ENCODE results near the gene UBXN4.
"Not testable (repeated sequence)": the region's sequence is repeated elsewhere in the genome, so short reads cannot be mapped to it uniquely, and the experiment has no call there.

UBXN4 gene

GRCh38 chr2:135762530-135762929, 20.9 kb downstream of the UBXN4 start:
- DNase-seq (ENCODE audit: low read depth), result no peak

DNA sequence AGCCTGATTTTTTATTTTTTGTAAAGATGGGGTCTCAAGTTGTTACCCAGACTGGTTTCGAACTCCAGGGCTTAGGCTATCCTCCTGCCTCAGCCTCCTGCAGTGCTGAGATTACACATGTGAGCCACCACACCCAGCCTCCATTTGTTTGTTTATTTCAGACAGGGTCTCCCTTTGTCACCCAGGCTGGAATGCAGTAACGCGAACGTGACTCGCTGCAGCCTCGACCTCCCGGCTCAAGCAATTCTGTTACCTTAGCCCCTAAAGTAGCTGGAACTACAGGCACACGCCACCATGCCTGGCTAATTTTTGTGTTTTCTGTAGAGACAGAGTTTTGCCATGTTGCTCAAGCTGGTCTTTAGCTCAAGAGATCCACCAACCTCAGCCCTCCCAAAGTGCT, 27.2 kb downstream of the UBXN4 start:
- no peak for DNase-seq (ENCODE audit: low read depth)

GRCh38 chr2:135773319-135773718, 31.7 kb downstream of the UBXN4 start:
- DNase-seq (ENCODE audit: low read depth), result no peak

- DNase-seq (ENCODE audit: low read depth), result no peak
These were observed 32.3 kb downstream of the UBXN4 start for GRCh38 chr2:135773917-135774316.

DNA sequence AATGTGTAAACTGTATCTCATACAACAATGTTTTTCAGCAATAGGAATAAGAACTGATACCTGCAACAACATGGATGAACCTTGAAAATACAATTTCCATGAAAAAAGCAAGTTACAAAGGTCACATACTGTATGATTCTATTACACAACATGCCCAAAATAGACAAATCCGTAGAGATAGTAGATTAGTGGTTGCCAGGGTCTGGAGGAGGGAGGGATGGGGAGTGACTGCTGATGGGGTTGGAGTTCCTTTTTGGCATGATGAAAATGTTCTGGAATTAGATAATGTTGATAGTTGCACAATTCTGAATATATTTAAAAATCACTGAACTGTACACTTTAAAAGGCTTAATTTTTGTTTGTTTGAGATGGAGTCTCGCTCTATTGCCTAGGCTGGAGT, 33.8 kb downstream of the UBXN4 start:
- no peak for DNase-seq (ENCODE audit: low read depth)

DNA sequence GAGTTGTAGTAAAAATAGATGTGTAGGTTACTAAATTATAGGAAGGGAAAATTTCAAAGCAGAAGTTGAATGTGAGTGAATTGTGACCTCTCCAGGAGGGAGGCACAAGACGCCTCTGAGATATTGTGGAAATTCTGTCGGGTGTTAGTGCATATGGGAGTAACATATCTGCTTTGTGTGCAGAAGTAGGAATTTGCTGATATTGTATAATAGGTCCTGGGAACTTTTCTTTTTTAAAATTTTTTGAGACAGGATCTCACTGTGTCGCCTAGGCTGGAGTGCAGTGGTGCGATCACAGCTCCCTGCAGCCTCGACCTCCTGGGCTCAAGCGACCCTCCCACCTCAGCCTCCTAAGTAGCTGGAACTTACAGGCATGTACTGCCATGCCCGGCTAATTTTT, 34.7 kb downstream of the UBXN4 start:
- DNase-seq (ENCODE audit: low read depth), result no peak

DNA sequence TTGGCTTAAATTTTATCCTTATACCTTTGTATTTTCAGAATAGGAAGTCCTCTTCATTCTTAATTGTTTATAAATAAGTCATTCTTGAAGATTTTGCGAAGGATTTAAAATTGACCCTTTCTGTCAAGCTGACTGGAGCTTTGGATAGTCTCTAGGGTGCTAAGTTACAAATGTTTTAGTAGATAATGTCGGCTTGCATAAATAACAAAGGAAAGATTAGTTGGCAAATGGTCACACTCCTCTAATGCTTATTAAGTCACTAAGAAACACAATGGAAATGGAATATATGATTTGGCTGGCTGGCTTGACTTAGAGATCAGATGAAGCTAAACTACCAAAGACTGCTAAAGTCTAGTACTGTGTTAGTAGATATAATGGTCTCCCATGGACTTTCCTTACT, 40.6 kb downstream of the UBXN4 start:
- no peak for DNase-seq (ENCODE audit: low read depth)

DNA sequence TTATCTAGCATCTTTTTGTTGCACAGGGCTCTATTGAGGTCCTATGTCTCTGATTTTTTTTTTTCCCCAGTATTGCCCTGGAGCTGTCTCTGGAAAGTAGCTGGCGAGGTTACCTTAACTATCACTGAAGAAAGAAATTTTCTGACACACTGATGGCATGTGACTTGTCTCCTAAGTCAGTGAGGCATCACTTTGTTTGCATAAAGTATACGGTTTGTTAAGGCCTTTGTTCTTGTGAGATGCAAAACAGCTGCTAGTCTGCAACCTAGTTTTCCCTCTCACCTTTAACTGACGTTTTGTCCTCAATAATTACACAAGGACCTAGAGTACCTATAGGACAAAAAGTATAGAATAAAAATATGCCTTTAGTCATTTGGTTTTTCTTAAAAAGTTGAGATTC, 41.8 kb downstream of the UBXN4 start:
- DNase-seq (ENCODE audit: low read depth), result no peak

DNA sequence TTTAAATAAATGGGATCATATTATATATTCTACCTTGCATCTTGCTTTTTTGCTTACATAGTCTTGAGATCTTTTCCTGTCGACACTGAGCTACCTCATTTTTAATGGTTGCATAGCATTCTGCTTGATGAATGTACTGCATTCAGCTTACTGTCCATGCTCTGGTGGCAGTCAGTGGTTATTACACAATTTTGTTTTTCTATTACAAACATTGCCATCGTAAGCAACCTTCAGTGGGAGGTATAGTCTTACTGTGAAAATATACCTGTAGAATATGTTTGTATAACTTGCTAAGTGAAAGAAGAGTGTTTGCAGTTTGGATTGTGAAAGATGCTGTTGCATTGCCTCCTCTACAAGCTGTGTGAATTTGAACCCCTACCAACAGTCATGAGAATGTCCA, 43.4 kb downstream of the UBXN4 start:
- no peak for DNase-seq (ENCODE audit: low read depth)

DNA sequence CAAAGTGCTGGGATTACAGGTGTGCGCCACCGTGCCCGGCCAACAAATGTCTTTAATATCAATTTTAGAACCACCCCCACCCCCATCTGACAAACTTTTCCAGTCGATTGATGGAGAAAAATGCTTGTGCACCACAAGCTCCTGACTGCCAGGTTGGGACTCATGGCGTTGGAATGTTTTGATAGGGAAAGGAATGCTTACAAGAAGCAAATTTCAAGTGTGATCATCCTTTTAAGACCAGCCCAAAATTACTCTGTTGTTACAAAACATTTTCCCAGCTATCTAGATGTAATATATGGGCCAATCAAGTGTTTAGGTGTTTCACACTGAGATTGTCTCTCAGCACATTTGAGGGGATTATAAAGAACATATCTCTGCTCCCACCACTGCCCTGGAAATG, 45.2 kb downstream of the UBXN4 start:
- DNase-seq (ENCODE audit: low read depth), result no peak

DNA sequence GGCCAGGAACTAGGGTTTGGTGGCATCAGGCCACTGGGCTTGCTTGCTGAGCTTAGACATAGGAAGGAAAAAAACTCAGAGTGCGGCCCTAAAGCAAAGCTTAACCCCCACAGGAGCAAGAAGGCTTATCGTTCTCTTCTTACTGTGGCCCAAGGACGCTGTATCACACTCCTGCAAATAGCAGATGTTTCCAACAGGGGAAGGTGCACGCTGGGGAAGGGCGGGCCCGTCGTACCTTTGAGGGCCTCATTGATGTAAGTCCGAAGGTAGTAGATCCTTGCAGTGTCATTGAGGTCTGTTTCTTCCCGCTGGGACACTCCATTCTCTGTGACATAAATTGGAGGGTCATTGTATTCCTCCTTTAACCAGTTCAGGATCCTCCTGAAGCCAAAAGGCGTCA, 48.8 kb downstream of the UBXN4 start:
- DNase-seq (ENCODE audit: low read depth), result no peak

DNA sequence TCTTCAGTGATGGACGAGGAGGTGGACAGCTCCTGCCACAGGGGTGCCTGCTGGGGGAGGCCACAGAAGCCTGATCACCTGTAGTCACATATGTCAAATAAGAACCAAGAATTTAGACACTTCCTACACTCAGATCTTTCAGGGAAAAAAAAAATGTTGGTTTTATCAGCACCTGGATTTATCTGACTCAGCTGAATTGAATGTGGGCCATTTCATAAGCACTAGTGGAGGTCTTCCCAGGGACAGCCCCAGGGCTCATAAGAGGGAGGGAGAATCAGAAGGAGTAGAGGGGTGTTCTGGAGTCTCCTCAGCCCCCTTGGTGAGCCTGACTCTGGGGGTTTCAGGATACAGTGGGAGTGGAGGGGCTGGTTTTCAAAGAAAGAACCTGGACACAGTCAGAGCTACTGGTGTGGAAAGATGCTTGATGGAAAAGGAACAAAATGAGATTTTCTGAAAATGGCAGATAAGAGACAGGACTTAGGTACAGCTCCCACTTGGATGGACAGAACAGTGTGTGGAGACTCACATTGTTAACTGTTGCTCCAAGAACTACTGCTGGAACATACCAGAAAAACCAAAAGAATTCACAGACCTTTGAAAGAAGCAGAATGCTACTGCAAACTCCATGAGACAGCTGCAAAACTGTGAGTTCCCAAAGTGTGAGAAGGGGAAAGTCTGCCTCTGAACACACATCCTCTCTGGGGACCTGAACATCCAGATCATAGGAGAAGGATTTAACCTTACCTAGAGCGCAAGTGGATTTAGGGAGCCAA, 49.9 kb downstream of the UBXN4 start:
- DNase-seq (ENCODE audit: low read depth), result no peak

GRCh38 chr2:135792401-135793150, 50.9 kb downstream of the UBXN4 start:
- DNase-seq (ENCODE audit: low read depth), result no peak

GRCh38 chr2:135795641-135796040, 54.0 kb downstream of the UBXN4 start:
- not testable (repeated sequence) for DNase-seq (ENCODE audit: low read depth)

DNA sequence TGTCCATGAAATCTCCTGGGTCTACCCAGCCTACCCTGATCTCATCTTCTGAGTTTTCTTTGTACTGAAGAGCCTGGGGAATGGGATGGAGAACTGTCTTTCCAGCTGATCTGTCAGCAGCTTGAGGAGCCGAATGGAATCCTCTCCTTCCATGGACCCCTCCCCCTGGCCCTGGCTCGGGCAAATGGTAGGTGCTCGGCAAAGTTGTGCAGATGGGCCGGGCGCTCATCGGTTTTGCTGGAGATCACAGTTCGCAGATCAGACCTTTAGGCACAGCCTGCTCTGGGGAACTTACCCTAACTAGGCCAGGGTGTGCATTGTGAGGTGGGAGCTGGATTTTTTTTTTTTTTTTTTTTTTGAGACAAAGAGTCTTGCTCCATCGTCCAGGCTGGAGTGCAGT, 55.0 kb downstream of the UBXN4 start:
- no peak for DNase-seq (ENCODE audit: low read depth)

DNA sequence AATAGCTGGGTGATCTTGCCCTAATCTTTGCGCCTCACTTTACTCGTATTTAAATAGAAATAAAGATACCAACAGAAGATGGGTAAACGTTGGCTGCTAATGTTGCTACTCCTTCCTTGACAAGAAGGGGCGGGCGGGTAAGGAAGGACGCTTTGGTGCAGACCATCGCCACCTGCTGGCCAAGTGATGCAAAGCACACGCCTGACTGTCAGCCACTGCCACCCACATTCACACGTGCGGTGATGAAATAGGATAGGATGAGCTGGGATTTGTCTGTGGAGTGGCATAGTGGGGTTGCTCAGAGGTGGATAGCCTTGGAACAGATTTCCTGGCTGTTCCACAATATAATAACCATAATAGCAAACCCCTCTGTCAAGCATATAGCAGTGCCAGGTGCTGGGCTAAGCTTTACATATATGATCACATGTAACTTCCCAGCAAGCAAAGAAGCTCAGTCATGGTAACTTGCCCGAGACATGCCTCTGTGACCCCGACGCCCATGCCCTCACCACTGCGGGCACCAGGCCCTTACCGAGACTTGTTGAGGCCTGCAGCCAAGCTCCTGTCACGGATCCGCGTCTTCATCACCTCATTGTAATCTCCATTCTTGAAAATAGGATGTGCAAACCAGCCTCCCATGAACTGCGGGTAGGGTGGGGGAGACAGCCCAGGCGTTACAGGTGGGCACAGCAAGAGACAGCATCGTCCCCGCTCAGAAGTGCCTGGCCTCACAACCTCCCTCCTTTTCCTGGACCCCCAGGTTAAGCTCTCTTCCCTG, 56.0 kb downstream of the UBXN4 start:
- peak; percentile 71 for DNase-seq (ENCODE audit: low read depth)

DNA sequence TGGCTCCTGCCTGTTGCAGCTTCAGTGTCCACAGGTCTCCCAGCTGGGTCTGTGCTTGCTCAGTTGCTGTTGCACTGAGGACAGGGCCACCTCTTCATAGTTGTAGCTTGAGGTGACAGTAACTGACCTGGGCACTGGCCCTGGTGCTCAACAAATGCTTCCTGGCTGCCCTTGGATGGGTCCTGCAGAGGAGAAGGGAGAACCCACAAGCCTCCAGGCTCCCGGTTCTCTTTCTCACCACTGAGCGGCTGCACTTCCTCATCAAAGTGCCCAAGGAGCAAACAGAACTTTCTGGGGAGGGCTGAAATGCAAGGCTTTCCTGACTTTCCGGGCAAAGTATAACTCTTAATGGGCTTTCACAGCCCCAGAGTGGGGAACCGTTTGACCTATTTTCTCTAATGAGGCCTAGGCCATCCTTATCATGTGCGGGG, 56.6 kb downstream of the UBXN4 start:
- DNase-seq (ENCODE audit: low read depth), result no peak

DNA sequence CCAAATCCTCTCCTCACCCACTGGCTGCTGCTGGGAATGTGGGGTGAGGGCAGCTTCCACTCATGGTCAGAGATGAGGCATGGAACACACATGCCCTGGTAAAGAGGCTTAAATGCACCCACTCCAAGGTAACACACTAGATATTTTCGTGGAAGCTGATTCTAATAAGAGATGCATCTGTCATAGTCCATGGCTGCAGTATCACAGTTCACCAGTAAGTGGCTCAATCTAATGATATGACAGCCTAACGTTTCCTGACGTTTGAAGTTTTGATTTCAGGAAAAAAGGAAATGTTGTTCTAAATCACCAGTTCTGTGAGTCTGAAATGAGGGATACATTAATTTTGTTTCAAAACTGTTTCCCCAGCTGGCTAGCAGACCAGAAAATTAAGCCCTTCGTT, 57.1 kb downstream of the UBXN4 start:
- DNase-seq (ENCODE audit: low read depth), result no peak

DNA sequence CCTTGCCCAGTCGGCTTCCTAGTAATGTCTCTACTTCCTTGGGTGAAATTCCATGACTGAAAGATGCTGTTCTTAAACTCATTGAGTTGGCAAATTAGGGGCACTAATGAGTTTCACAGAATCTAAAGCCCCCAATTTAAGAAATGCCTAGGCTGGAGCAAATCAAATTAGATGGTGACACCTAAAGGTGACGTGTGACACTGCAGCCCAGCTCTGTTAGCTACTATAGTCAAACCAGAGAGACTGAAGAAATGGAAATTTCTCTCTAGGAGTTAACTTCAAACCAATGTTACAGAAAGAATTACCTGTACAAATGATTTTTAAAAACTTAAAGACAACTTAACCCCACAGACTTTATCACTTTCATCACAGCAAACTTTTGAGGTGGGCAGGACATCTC, 58.1 kb downstream of the UBXN4 start:
- DNase-seq (ENCODE audit: low read depth), result no peak

- DNase-seq (ENCODE audit: low read depth), result no peak
These were observed 59.1 kb downstream of the UBXN4 start for GRCh38 chr2:135800513-135801460.

- no peak for DNase-seq (ENCODE audit: low read depth)
These were observed 60.7 kb downstream of the UBXN4 start for GRCh38 chr2:135802350-135802749.

DNA sequence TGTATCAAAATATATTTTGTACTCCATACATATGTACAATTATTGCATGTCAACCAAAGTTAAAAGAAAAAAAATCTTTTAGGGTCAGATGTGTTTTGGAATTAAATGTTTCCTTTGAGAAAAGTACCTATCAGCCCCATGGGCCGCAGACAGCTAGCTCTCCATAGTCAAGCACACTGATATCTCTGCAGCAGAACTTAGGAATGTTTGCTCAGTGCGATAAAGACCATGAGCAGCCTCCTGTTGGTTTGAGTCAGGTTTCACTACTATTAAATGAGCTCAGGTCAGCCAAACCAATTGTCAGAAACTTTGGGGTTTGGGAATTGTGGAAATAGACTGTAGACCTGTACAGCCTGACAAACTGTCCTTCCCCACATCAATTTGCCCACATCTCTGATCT, 61.6 kb downstream of the UBXN4 start:
- no peak for DNase-seq (ENCODE audit: low read depth)
